H1 (cell line): ENCODE measurements around the gene NCAPD3. TPM values are rescaled to one million over a fixed set of nuclear protein-coding genes. Genes with fewer than 3 reads are reported as not detected.

Source experiments
- CTCF ChIA-PET: fragments of 300-600 bp; sonication (Branson Sonifier 250); formaldehyde crosslinking; loops from one replicate; lab custom pipeline; 2021; ENCODE audit not compliant: partially characterized antibody; lab: Charles Lee
- POLR2A ChIA-PET: fragments of 300-600 bp; sonication (Branson Sonifier 250); formaldehyde crosslinking; loops from one replicate; lab custom pipeline; 2021; ENCODE audit warnings: inconsistent platforms; ENCODE audit not compliant: partially characterized antibody; lab: Charles Lee
- DNase-seq, 2 experiments: peaks; one replicate each; pipeline versions ENCODE4 v3.0.0 to v3.0.0-alpha.2; 2010 to 2022; ENCODE audit warnings: low spot score in 2 of 2, low read depth in 1 of 2, mixed read lengths in 1 of 2
- FAIRE-seq: peaks from 2 replicates; lab custom pipeline; 2011; peaks lifted over from hg19 to GRCh38; lab: Jason Lieb, UNC
- H2AFZ ChIP-seq: 2 replicates; pipeline ENCODE4 v1.8.1; 2012; ENCODE audit warnings: low read length, inconsistent platforms
- H2AK5ac ChIP-seq: 2 replicates; pipeline ENCODE4 v1.6.1; 2013; ENCODE audit warnings: low read depth, low read length
- H2BK120ac ChIP-seq: replicated peaks from 2 replicates; pipeline ENCODE3; 2013; ENCODE audit warnings: low read depth, low read length, inconsistent platforms
- H2BK12ac ChIP-seq: 2 replicates; pipeline ENCODE4 v1.6.1; 2013; ENCODE audit warnings: low read depth, low read length
- H2BK15ac ChIP-seq: 2 replicates; pipeline ENCODE4 v1.6.1; 2013; ENCODE audit warnings: low read length
- H2BK20ac ChIP-seq: 2 replicates; pipeline ENCODE4 v1.6.1; 2013; ENCODE audit warnings: low read length
- H2BK5ac ChIP-seq: 2 replicates; pipeline ENCODE4 v1.6.1; 2013; ENCODE audit warnings: low read depth, low read length
- H3K14ac ChIP-seq: 2 replicates; pipeline ENCODE4 v1.6.1; 2013; ENCODE audit warnings: inconsistent platforms; ENCODE audit not compliant: insufficient read length
- H3K18ac ChIP-seq: 2 replicates; pipeline ENCODE4 v1.6.1; 2013; ENCODE audit warnings: low read length; ENCODE audit errors: extremely low read depth
- H3K23ac ChIP-seq: 2 replicates; pipeline ENCODE4 v1.6.1; 2013; ENCODE audit warnings: inconsistent platforms; ENCODE audit not compliant: insufficient read length
- H3K23me2 ChIP-seq: 2 replicates; pipeline ENCODE4 v1.6.1; 2013; ENCODE audit warnings: low read depth, low read length
- H3K27ac ChIP-seq: 2 replicates; pipeline ENCODE4 v1.6.1; 2011; ENCODE audit warnings: low read depth, low read length, inconsistent platforms
- H3K27me3 ChIP-seq, 4 experiments: replicated peaks in 1 of 4; 1 replicate in 1 of 4; 2 replicates in 3 of 4; pipeline versions ENCODE4 v1.6.1 to v1.8.1; 2011 to 2013; ENCODE audit warnings: low read length in 3 of 4, mild to moderate bottlenecking in 3 of 4, inconsistent platforms in 2 of 4, mixed read lengths in 2 of 4, moderate library complexity in 1 of 4; ENCODE audit not compliant: control insufficient read depth in 3 of 4, insufficient read depth in 3 of 4; ENCODE audit errors: extremely low read depth in 1 of 4
- H3K36me3 ChIP-seq, 4 experiments: 2 replicates each; pipeline versions ENCODE4 v1.6.1 to v1.8.1; 2011 to 2013; ENCODE audit warnings: mild to moderate bottlenecking in 4 of 4, low read length in 3 of 4, moderate library complexity in 2 of 4, control low read depth in 1 of 4, inconsistent platforms in 1 of 4; ENCODE audit not compliant: insufficient read depth in 4 of 4, control insufficient read depth in 2 of 4
- H3K4ac ChIP-seq: replicated peaks from 2 replicates; pipeline ENCODE3; 2013; ENCODE audit warnings: low read length, low read depth, mixed read lengths, inconsistent platforms; ENCODE audit not compliant: insufficient read length
- H3K4me1 ChIP-seq, 4 experiments: replicated peaks in 1 of 4; 1 replicate in 1 of 4; 2 replicates in 3 of 4; pipeline versions ENCODE4 v1.6.1 to v1.8.1; 2011 to 2013; ENCODE audit warnings: low read length in 3 of 4, inconsistent platforms in 2 of 4, mixed read lengths in 1 of 4; ENCODE audit not compliant: insufficient read depth in 4 of 4, control insufficient read depth in 3 of 4
- H3K4me2 ChIP-seq, 2 experiments: 2 replicates each; pipeline versions ENCODE4 v1.6.1 to v1.8.1; 2011 to 2013; ENCODE audit warnings: low read depth in 2 of 2, low read length in 2 of 2, control low read depth in 1 of 2, inconsistent platforms in 1 of 2, mild to moderate bottlenecking in 1 of 2; ENCODE audit not compliant: insufficient read depth in 1 of 2
- H3K4me3 ChIP-seq, 4 experiments: fragments of 200-600, 300-600 bp in 1 of 4; sonication (generic), shearing (Covaris generic), sonication (Bioruptor Twin) in 1 of 4; 2 replicates each; pipeline versions ENCODE4 v1.5.1 to v1.8.1; 2011 to 2016; ENCODE audit warnings: low read length in 4 of 4, low read depth in 3 of 4, control low read depth in 2 of 4, inconsistent platforms in 2 of 4, mild to moderate bottlenecking in 2 of 4, mixed read lengths in 1 of 4, moderate library complexity in 1 of 4; ENCODE audit not compliant: insufficient read depth in 2 of 4; ENCODE audit errors: extremely low read depth in 1 of 4
- H3K56ac ChIP-seq: replicated peaks from 2 replicates; pipeline ENCODE3; 2013; ENCODE audit warnings: low read depth, mild to moderate bottlenecking, mixed read lengths, low read length, inconsistent platforms; ENCODE audit not compliant: insufficient read length
- H3K79me1 ChIP-seq: 2 replicates; pipeline ENCODE4 v1.6.1; 2013; ENCODE audit warnings: low read depth, low read length, control low read depth
- H3K79me2 ChIP-seq, 2 experiments: 2 replicates each; pipeline versions ENCODE4 v1.6.1 to v1.8.1; 2012 to 2013; ENCODE audit warnings: low read length in 2 of 2, mild to moderate bottlenecking in 2 of 2, inconsistent platforms in 1 of 2; ENCODE audit not compliant: insufficient read depth in 2 of 2, control insufficient read depth in 1 of 2
- H3K9ac ChIP-seq, 4 experiments: replicated peaks in 1 of 4; 1 replicate in 1 of 4; 2 replicates in 3 of 4; pipeline versions ENCODE4 v1.6.1 to v1.8.1; 2011 to 2013; ENCODE audit warnings: low read depth in 3 of 4, low read length in 3 of 4, control low read depth in 2 of 4, mild to moderate bottlenecking in 2 of 4, moderate library complexity in 2 of 4, inconsistent platforms in 1 of 4; ENCODE audit errors: extremely low read depth in 1 of 4
- H3K9me3 ChIP-seq, 2 experiments: 2 replicates each; pipeline versions ENCODE4 v1.6.1 to v1.8.1; 2012 to 2013; ENCODE audit warnings: mild to moderate bottlenecking in 2 of 2, moderate library complexity in 2 of 2, control low read depth in 1 of 2, inconsistent platforms in 1 of 2, low read depth in 1 of 2, low read length in 1 of 2, mixed read lengths in 1 of 2; ENCODE audit not compliant: insufficient read depth in 2 of 2
- H4K20me1 ChIP-seq, 2 experiments: replicated peaks in 1 of 2; 2 replicates each; pipeline versions ENCODE3 to v1.8.1; 2011 to 2013; ENCODE audit warnings: inconsistent platforms in 2 of 2, low read length in 2 of 2, mild to moderate bottlenecking in 1 of 2; ENCODE audit not compliant: insufficient read depth in 2 of 2, control insufficient read depth in 1 of 2
- H4K5ac ChIP-seq: 2 replicates; pipeline ENCODE4 v1.6.1; 2013; ENCODE audit warnings: low read length, low read depth, mixed read lengths, inconsistent platforms; ENCODE audit not compliant: insufficient read length
- H4K8ac ChIP-seq: 2 replicates; pipeline ENCODE4 v1.8.0; 2013; ENCODE audit warnings: mild to moderate bottlenecking, moderate library complexity, low read length, inconsistent platforms; ENCODE audit not compliant: insufficient read depth; ENCODE audit errors: extremely low read depth
- H4K91ac ChIP-seq: replicated peaks from 2 replicates; pipeline ENCODE3; 2013; ENCODE audit warnings: low read length, mixed read lengths, inconsistent platforms; ENCODE audit not compliant: insufficient read length
- ASH2L ChIP-seq: fragments of 200-600, 300-600 bp; sonication (generic); IDR thresholded peaks from one replicate; pipeline ENCODE4 v1.7.1; 2017; ENCODE audit warnings: low read length
- CHD1 ChIP-seq: IDR thresholded peaks from 2 replicates; pipeline ENCODE4 v1.6.1; 2012; ENCODE audit warnings: low read depth, low read length, improper control_type of control experiment
- KDM1A ChIP-seq: fragments of 200-600, 300-600 bp; sonication (generic); IDR thresholded peaks from 2 replicates; pipeline ENCODE4 v1.7.1; 2016; ENCODE audit warnings: mild to moderate bottlenecking, low read length, borderline replicate concordance
- KDM4A ChIP-seq: IDR thresholded peaks from one replicate; pipeline ENCODE4 v1.7.1; 2012; ENCODE audit warnings: low read depth, mild to moderate bottlenecking, moderate library complexity, low read length, inconsistent platforms; ENCODE audit not compliant: severe bottlenecking
- KDM5A ChIP-seq: fragments of 200-600 bp; IDR thresholded peaks from 2 replicates; pipeline ENCODE4 v1.7.1; 2012; ENCODE audit warnings: mild to moderate bottlenecking, low read length, inconsistent platforms, mixed read lengths
- POLR2A ChIP-seq, 2 experiments: IDR thresholded peaks; 1 replicate in 1 of 2; 2 replicates in 1 of 2; pipeline ENCODE4 v1.6.1; 2011; ENCODE audit warnings: low read depth in 2 of 2, low read length in 2 of 2, mild to moderate bottlenecking in 2 of 2; ENCODE audit errors: control extremely low read depth in 1 of 2
- RBBP5 ChIP-seq: IDR thresholded peaks from 2 replicates; pipeline ENCODE4 v1.7.1; 2012; ENCODE audit warnings: low read depth, mild to moderate bottlenecking, inconsistent platforms, low read length, moderate library complexity, borderline replicate concordance
- RFX5 ChIP-seq: IDR thresholded peaks from 2 replicates; pipeline ENCODE4 v1.6.1; 2011; ENCODE audit warnings: low read depth, low read length, improper control_type of control experiment, borderline replicate concordance
- SP2 ChIP-seq: IDR thresholded peaks from 2 replicates; pipeline ENCODE4 v1.6.1; 2012; ENCODE audit warnings: mild to moderate bottlenecking, low read length, inconsistent platforms
- TBP ChIP-seq: IDR thresholded peaks from 2 replicates; pipeline ENCODE4 v1.6.1; 2011; ENCODE audit warnings: low read depth, low read length, improper control_type of control experiment
- TCF12 ChIP-seq: IDR thresholded peaks from 2 replicates; pipeline ENCODE4 v1.6.1; 2011; ENCODE audit warnings: low read depth, mild to moderate bottlenecking, low read length
- ZNF274 ChIP-seq: IDR thresholded peaks from 2 replicates; pipeline ENCODE4 v1.7.0; 2012; ENCODE audit warnings: low read length, borderline replicate concordance; ENCODE audit errors: extremely low read depth
- WGBS, 2 experiments: shearing (Covaris generic) in 1 of 2; methylation state at CpG; one replicate each; pipeline versions ENCODE4 v1.1.6 to v1.1.7; 2013 to 2015; ENCODE audit warnings: low lambda C conversion rate in 2 of 2, mixed read lengths in 2 of 2, inconsistent platforms in 1 of 2, low coverage in 1 of 2, missing lambda C conversion rate in 1 of 2; ENCODE audit not compliant: insufficient replicate concordance in 2 of 2, insufficient coverage in 1 of 2, insufficient read length in 1 of 2; ENCODE audit errors: extremely low coverage in 1 of 2, missing lambda C conversion rate in 1 of 2; 5-methylcytosine and 5-hydroxymethylcytosine counted together
- polyA plus RNA-seq, 7 experiments: library from polyadenylated mRNA; depleted of rRNA in 3 of 7; stranded (reverse) in 5 of 7; unstranded in 2 of 7; fragments of >200 nt in 5 of 7; fragments of 200-250 nt in 2 of 7; gene quantifications; 1 replicate in 5 of 7; 2 replicates in 1 of 7; 4 replicates in 1 of 7; pipeline versions ENCODE4 v1.2.1 to v1.2.3, GENCODE V29; 2011 to 2013; ENCODE audit warnings: missing spikeins in 2 of 7, mixed read lengths in 2 of 7
- total RNA-seq: library from RNA; stranded (reverse); fragmentation: NEBNext Ultra II Directional; extraction: Animal tissue kit (Norgen Biotek cat#: 25700); gene quantifications from 2 replicates; pipeline ENCODE4 v1.2.1, GENCODE V29; 2021
- TF ChIP-seq, protein P1 (sequence below): IDR thresholded peaks from 2 replicates; pipeline ENCODE4 v1.6.1; 2012; ENCODE audit warnings: inconsistent platforms

The NCAPD3 gene
- total and polyA plus RNA-seq, 2 of the 8 experiments (the other 6 are each of a cell fraction or from before 2014, with no cell fraction given) = 26.5 to 55.2 TPM

GRCh38 chr11:134124660-134125451 lies 98.9 kb downstream of the NCAPD3 start:
- Histone ChIP-seq H3K79me2 (no peaks in the 10 kb centered on the region; a peak in 1 of 4 replicates), H3K9ac (no peak overlapping the region), H2BK5ac (no peak overlapping the region), H3K79me1 (no peaks in the 10 kb centered on the region; the same call in 1 of the 2 replicates), H3K4ac (no peak overlapping the region), H4K20me1 (peaks cover 2 to 7% of the 10 kb centered on the region in 2 experiments), H3K18ac (no peak overlapping the region), H3K4me3 (peak overlapping the region; percentile 29 to 54 (median 32); a peak in 7 of 8 replicates), H2BK20ac (no peak overlapping the region), H4K91ac (no peak overlapping the region), H3K23ac (no peak overlapping the region), H4K8ac (no peak overlapping the region), H2BK120ac (no peak overlapping the region), H3K36me3 (no peaks in the 10 kb centered on the region; a peak in 1 of 8 replicates), H2BK15ac (no peak overlapping the region), H2AFZ (no peak overlapping the region), H2BK12ac (no peak overlapping the region), H3K56ac (no peak overlapping the region), H3K4me2 (peak overlapping the region; percentile 68 to 72), H2AK5ac (no peak overlapping the region), H4K5ac (no peak overlapping the region), H3K23me2 (no peaks in the 10 kb centered on the region; the same call in 1 of the 2 replicates), H3K27me3 (peaks cover 0 to 10% (median 5%) of the 10 kb centered on the region in 4 experiments; a peak in 3 of 7 replicates), H3K14ac (no peak overlapping the region), H3K9me3 (no peaks in the 10 kb centered on the region; a peak in 1 of 4 replicates), H3K4me1 (peaks cover 0 to 16% (median 12%) of the 10 kb centered on the region in 4 experiments; a peak in 5 of 7 replicates), H3K27ac (no peak overlapping the region)
- WGBS, 2 experiments = 14% methylated on average over 54 of the region's 54 CpGs; no CpG with 5 or more reads in 1 of the 2 experiments
- ChIA-PET CTCF (interaction anchor here (0.9 to 2.0 kb wide), 5 partner anchors 11 to 79 kb away, joined by 3 to 10 read pairs (median 3); no protein-coding TSS in a partner anchor), POLR2A (no interaction called here)
- FAIRE-seq (no peak), DNase-seq (peak in 1 of 2 experiments; percentile 73)
- TF ChIP-seq KDM4A (peak; percentile 27), RBBP5 (peak; percentile 85; the same call in 1 of the 2 replicates), TCF12 (no peak), ASH2L (peak; percentile 69), SP2 (no peak), TBP (peak; percentile 54; the same call in 1 of the 2 replicates), KDM5A (no peak), RFX5 (no peak), ZNF274 (no peak), KDM1A (no peak), POLR2A (IDR thresholded peaks at IDR 0.05; ENCODE audit: control extremely low read depth in 1 of 2, low read depth in 2 of 2, low read length in 2 of 2) (no peak), CHD1 (no peak)
- TF ChIP-seq, protein P1, sequence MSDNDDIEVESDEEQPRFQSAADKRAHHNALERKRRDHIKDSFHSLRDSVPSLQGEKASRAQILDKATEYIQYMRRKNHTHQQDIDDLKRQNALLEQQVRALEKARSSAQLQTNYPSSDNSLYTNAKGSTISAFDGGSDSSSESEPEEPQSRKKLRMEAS = peak; percentile 69
